D341Med (cell line): ENCODE results near the gene MINDY3.

ENCODE experiments used
- DNase-seq: peaks from one replicate; pipeline ENCODE4 v3.0.0; 2012; ENCODE audit warnings: low spot score

Gene MINDY3

DNA sequence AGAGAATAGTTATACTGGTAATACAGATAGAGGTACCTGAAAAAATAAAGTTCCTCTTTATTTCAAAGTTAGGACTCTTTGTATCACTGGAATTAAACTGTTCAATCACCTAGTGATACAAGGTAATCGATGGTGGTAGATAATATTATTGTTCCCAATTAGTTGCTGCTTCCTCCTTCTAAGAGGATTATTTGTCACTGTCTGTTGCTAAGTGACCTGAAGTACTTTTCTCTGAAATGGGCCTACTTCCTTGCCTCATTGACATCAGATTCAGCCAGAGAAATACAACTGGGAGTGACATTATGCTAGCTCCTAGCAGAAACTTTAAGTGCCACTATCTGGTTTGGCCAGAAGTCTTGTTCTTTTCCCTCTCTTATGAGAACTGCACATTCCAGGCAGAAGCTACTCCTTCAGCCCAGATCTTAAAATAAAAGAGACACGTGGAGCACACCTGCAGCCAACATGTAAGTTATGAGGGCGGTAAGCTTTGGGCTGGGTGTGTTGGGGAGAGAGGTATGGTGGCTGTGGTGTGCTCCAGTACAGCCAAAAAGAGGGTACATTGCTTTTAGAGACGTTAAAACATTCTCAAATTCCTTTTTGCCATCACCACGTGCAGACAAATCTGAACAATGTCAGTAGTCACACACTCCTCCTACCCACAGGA is 54.8 kb downstream of the MINDY3 start:
- DNase-seq = no peak

- no peak for DNase-seq
Observed at GRCh38 chr10:15804109-15804508, 56.2 kb downstream of the MINDY3 start.

GRCh38 chr10:15802375-15802949 is 57.8 kb downstream of the MINDY3 start:
- DNase-seq = no peak

DNA sequence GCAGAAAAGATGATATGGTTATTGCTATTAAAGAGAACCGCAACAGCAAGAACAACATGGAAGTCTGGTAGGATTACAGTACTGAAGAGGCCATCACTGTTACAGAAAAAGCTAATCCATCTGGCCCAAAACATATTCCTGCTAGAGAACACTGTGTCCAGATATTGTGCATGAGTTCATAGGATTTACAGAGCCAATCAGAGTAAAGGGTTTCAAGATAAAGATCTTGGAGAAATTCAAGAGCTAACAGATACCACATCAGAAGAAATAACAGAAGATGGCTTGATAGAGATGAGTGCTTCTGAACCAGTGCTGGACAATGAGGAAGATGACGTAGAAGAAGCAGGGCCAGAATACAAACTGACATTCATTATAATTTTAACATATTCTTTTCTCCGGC is 58.7 kb downstream of the MINDY3 start:
- DNase-seq = no peak

GRCh38 chr10:15801147-15801546 is 59.2 kb downstream of the MINDY3 start:
- no peak for DNase-seq

- no peak for DNase-seq
Observed at GRCh38 chr10:15797346-15797745, 63.0 kb downstream of the MINDY3 start.

DNA sequence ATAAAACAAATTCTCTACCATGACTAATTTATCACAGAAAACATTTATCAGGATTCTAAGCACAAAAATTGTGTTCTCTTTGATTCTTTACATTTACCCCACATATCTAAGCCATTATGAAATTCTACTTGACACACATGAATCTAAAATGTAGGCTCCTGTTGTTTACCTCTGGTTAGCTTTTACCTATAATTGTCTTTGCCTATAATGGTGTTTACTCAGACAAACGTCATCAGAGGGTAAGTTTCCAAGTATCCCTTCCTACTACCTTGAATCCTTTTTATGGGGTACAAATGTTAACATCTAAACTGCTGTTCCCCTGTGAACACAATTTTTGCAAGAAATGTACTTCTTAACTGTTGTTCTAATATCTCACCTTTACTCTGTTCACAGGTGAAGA is 63.5 kb downstream of the MINDY3 start:
- DNase-seq = no peak

- no peak for DNase-seq
Observed at GRCh38 chr10:15796098-15796759, 64.1 kb downstream of the MINDY3 start.

GRCh38 chr10:15795036-15795792 is 65.1 kb downstream of the MINDY3 start:
- DNase-seq = no peak

DNA sequence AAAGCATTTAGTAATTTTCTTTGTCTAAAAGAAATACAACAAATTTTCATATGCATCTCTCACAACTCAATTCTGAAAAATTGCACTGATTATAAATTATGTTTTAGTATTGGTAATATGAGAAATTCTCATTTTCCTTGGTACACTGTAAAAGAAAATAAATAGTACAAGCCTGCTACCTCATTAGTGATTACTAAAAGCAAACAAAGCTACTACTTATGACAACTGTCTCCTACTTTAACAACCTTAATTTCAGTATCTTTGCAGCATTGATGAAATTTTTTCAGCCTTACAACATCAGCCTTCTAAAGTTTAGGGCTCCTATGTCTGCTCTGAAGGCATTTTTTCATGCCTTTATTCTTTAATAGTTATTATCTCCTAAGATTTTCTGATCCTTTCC is 65.7 kb downstream of the MINDY3 start:
- no peak for DNase-seq

DNA sequence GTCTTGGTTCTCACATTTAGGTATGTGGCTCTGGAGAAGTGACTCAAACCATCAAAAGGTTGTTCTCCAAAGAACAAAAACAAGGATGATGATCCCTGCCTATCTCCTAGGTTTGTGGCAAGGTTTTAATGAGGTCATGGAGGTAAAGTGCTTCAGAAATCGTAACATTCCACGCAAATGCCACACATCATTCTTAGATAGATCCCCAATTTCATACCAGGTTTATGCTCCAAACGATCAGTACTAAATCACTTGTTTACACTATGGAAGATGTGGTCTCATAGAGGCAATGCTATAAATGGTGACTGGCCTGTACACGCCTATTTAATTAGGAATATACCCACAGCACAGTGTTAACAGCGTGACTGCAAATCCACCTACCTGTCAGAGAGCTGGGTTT is 66.6 kb downstream of the MINDY3 start:
- DNase-seq = no peak

- no peak for DNase-seq
Observed at GRCh38 chr10:15792777-15793176, 67.5 kb downstream of the MINDY3 start.

- no peak for DNase-seq
Observed at GRCh38 chr10:15791816-15792524, 68.3 kb downstream of the MINDY3 start.

- no peak for DNase-seq
Observed at GRCh38 chr10:15789793-15790525, 70.3 kb downstream of the MINDY3 start.

GRCh38 chr10:15787426-15787825 is 72.9 kb downstream of the MINDY3 start:
- no peak for DNase-seq

- DNase-seq = no peak
Observed at GRCh38 chr10:15784662-15785300, 75.5 kb downstream of the MINDY3 start.

DNA sequence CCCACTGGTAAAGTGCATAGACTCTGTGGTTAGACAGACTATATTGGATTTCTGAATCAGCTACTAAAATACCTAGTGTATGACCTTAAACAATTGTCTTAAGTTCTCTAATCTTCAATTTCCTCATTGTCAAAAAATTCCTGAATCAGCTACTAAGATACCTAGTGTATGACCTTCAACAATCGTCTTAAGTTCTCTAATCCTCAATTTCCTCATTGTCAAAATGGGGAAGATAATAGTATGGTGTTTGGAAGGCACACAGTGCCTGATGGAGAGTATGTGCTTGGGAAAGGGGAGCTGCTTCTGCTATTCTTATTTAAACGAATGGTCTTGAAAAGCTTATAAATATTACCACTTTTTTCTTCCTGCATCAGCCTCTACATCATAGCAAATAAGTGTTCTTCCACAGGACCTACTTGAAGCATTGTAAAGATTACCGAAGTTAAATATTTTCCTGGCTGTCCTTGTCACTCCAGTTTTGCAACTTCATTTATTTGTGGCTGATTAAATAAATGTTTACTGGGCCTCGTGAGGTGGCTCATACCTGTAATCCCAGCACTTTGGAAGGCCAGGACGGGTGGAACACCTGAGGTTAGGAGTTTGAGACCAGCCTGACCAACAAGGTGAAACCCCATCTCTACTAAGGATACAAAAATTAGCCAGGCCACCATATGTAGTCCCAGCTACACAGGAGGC is 76.2 kb downstream of the MINDY3 start:
- no peak for DNase-seq

DNA sequence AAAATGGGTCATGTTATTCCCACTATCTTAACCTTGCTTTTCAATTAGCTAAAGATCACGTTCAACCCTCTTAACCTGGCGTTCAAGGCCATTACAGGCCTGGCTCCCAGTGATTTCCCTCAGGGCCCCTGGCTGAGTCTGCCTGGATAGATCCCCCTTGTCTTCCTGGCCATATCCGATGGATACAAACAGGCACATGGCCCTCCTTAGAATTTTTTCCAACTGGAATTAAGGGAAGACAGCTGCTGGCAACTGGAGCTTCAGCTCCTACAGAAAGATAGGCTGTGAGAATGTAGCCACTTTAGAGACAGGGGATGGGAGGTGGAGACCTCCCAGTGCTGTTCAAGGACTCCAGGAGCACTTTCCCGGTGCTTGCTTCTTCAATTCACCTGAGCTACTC is 77.5 kb downstream of the MINDY3 start:
- DNase-seq = no peak

DNA sequence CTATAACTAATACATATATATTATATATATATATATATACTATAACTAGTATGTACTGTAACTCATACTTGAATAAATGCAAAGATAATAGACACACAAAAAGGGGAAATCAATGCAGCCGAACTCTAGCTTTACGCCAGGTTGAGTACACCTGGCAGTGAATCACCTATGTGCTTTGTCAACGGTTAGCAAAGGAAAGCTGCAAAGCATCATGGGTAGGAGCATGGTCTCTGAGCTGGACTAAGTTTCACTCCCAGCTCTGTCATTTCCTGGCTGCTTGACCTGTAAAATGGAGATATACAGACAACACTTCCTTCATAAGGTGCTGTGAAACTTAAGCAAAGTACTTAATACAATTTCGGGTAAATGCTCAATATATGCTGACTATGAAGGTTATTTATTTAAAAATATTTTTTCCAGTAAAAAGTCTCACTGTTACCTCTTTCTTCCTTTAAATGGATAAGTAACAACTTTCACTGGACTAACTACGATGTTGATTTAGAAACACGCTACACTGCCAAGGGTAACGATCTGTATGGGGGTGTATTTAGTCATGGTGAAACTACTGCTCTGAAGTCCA is 78.8 kb downstream of the MINDY3 start:
- DNase-seq = no peak
